GM21723 (cell line): ENCODE results near the gene SERPINH1.
"Not testable (repeated sequence)": the region's sequence is repeated elsewhere in the genome, so short reads cannot be mapped to it uniquely, and the experiment has no call there.

Experiments
- ATAC-seq: cut with Tn5 transposase; IDR thresholded peaks from one replicate; pipeline ENCODE4 v1.9.1; 2021; ENCODE audit warnings: mild to moderate bottlenecking, moderate library complexity; ENCODE audit not compliant: unreplicated experiment

Gene SERPINH1

DNA sequence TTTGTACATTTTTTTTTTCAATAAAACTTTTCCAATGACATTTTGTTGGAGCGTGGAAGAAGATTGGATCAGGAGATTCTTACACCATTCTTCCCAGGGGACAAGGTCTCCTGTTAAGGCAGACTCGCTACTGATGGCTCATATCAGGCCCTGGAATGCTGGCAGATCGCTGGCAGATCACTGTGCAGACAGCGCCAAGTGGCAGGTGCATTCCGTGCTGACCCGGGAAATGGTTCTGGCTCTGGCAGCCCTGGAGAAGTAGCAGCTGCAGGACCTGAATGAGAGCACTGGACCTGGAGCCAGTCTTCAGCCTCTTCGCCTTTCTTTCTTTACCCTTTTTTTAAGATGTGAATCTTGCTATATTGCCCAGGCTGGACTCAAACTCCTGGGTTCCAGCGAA, 10.7 kb downstream of the SERPINH1 start:
- ATAC-seq = no peak

DNA sequence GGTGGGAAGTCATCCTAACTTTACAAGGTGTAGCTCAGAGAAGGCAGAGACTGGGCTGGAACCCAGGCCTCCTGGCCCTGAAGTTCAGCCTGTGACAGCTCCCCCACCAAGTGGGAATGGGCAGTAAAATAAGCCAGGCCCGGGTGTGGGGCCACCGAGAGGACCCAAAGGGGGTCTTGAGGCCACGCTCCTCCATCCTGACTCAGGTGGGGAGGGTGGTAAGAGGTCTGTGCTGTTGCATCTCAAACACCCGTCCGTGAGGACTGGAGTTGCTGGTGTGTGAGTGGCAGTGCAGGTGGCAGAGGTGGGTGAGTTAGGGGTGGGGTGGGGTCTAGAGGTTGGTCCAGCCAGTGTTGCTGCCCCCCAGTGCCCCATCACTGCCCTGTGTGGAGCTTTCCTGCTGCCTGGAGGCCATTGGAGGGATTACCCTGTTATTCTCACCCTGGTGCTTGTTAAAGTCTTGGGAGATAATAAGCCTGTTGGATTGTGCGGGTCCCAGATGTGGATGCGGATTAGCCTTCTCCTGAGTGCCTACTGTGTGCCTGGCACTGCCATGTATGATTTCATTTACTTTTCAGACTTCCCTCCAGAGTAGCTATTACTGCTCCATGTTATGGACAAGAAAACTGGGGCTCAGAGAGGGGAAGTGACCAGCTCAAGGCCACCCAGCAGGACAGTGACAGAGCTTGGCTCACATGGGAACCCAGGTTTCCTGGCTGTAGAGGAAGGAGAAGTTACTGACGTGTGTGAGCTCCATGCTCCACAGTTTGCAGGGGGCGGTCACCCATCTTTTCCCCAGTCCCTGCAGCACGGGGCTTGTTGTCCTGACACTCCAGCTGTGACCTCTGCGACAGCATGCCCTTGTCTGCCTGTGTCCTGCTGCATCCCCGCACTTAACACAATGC, 12.9 kb downstream of the SERPINH1 start:
- no peak for ATAC-seq

DNA sequence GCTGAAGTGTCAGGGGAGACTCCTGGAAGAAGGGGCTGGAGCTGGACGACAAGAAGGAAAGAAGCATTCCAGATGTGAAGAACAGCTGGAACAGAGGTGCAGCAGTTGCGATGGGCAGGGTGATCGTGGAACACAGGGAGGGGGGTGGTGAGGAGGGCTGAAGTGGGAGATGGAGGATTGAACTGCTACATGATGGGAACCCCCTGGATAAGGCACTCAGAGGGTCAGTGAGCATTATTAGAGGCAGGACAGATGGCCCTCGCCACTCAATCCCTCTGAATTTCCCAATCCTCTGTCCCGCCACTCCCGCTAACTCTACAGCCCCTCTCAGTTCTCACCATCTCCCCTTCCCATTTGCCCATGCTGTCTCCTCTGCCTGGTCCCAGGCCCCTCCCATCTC, 14.0 kb downstream of the SERPINH1 start:
- ATAC-seq = no peak

- peak; percentile 72 for ATAC-seq
Observed at GRCh38 chr11:75576499-75576918, 14.5 kb downstream of the SERPINH1 start.

GRCh38 chr11:75577207-75577606, 15.2 kb downstream of the SERPINH1 start:
- no peak for ATAC-seq

- no peak for ATAC-seq
Observed at GRCh38 chr11:75578977-75579376, 16.9 kb downstream of the SERPINH1 start.

GRCh38 chr11:75579841-75580240, 17.8 kb downstream of the SERPINH1 start:
- no peak for ATAC-seq

DNA sequence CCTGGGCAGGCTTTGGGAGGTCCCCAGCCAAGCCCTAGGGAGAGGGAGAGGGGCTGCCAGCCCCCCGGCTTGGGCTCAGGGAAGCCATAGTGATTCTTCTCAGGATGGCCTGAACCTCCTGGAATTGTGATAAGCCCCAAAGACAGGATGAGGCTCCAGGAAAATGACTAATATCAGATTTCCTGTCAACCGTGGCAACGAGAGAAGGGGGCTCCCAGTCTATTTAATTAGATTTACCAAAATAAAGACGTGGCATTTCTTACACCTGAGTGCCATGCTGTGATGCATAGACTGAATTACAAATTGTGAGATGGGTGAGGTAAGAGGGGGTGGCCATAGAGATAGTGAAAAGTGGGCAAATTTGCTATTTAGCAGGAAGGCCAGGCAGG, 20.4 kb downstream of the SERPINH1 start:
- ATAC-seq = no peak

- ATAC-seq = no peak
Observed at GRCh38 chr11:75582895-75583717, 21.1 kb downstream of the SERPINH1 start.

GRCh38 chr11:75583718-75584658, 21.9 kb downstream of the SERPINH1 start:
- ATAC-seq = no peak

- not testable (repeated sequence) for ATAC-seq
Observed at GRCh38 chr11:75584659-75585292, 22.7 kb downstream of the SERPINH1 start.

- ATAC-seq = no peak
Observed at GRCh38 chr11:75585293-75585670, 23.2 kb downstream of the SERPINH1 start.

- ATAC-seq = no peak
Observed at GRCh38 chr11:75586395-75586794, 24.3 kb downstream of the SERPINH1 start.

GRCh38 chr11:75588051-75588481, 26.0 kb downstream of the SERPINH1 start:
- no peak for ATAC-seq

DNA sequence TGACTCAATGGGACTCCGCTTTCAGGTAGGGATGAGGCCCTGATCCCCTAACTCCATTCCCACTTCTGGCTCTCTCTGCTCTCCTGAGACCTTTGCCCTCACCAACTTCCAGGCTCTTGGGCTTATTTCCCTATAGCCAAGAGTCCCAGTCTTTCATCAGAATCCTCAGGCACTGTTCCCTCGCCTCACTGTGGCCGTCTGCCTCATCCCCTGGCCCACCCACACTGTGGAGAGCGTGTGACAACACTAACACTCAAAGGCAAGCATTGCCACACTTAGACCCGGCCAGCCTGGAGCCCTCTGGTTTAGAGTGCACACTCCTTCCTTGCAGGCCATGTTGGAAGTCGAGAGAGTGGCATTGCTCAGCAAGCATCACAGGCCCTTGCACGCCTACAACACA, 27.0 kb downstream of the SERPINH1 start:
- no peak for ATAC-seq

DNA sequence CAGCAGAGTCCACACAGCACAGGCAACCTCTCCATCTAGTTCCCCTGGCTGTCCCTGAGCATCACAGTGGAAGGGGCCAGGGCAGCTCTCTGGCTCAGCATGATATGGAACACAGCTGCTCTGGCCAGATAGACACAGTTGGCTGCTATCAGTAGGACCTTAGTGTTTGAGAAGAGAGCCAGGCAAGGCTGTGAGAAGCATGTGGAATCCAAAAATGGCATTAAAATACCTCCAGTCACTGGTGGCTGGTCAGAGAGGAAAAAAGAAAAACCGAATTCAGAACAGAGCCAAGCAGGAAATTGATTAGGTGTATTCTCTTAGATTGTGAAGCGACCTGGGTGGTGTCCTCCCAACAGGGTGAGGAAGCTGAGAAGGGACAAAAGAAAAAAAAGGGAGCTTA, 27.9 kb downstream of the SERPINH1 start:
- no peak for ATAC-seq

GRCh38 chr11:75591371-75591770, 29.3 kb downstream of the SERPINH1 start:
- ATAC-seq = no peak

- ATAC-seq = no peak
Observed at GRCh38 chr11:75591966-75592365, 29.9 kb downstream of the SERPINH1 start.

DNA sequence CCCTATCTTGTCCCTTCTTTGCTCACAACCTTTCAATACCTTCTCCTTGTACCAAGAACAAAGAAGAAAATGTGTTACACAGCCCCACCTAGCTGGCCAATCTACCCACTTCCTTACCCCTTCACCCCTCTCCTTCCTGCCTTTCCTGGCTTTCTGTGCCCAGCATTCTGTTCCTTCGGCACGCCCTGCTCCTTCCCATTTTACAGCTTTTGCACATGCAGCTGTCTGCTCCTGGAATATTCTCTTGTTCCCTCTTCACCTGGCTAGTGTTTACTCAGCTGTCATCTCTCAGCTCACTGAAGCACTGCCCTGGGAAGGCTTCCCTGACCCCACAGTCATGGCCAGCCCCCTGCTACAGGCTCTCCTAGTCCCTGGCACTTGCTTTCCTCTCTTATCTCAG, 30.7 kb downstream of the SERPINH1 start:
- no peak for ATAC-seq

- no peak for ATAC-seq
Observed at GRCh38 chr11:75593286-75593915, 31.3 kb downstream of the SERPINH1 start.
